ACC112 (cell line): ENCODE data around the gene FBXL17.

Experiments used
- H2AFZ ChIP-seq: fragments of 200-600 bp; sonication (generic); one replicate; pipeline ENCODE4 v1.6.0; 2017; ENCODE audit warnings: antibody characterized with exemption, low read length; ENCODE audit not compliant: unreplicated experiment
- H3K27ac ChIP-seq: fragments of 200-600 bp; sonication (generic); 2 replicates; pipeline ENCODE4 v1.5.1; 2014; ENCODE audit warnings: low read depth, mild to moderate bottlenecking, antibody characterized with exemption, low read length, moderate library complexity
- H3K27me3 ChIP-seq: fragments of 200-600 bp; sonication (generic); 2 replicates; pipeline ENCODE4 v1.6.1; 2014; ENCODE audit warnings: mild to moderate bottlenecking, antibody characterized with exemption, low read length, moderate library complexity, mixed read lengths; ENCODE audit not compliant: insufficient read depth
- H3K36me3 ChIP-seq: fragments of 200-600 bp; sonication (generic); 2 replicates; pipeline ENCODE4 v1.6.1; 2016; ENCODE audit warnings: mild to moderate bottlenecking, antibody characterized with exemption, low read length, moderate library complexity, mixed read lengths; ENCODE audit not compliant: insufficient read depth
- H3K4me1 ChIP-seq: fragments of 200-600 bp; sonication (generic); one replicate; pipeline ENCODE4 v1.6.1; 2016; ENCODE audit warnings: low read length, mixed read lengths; ENCODE audit not compliant: insufficient read depth, unreplicated experiment, control insufficient read depth
- H3K4me3 ChIP-seq: fragments of 200-600 bp; sonication (generic); 2 replicates; pipeline ENCODE4 v1.5.1; 2014; ENCODE audit warnings: mild to moderate bottlenecking, low read depth, low read length
- H3K79me2 ChIP-seq: fragments of 200-600 bp; sonication (generic); one replicate; pipeline ENCODE4 v1.6.0; 2016; ENCODE audit warnings: low read length; ENCODE audit not compliant: control insufficient read depth, unreplicated experiment, insufficient read depth

FBXL17 gene

GRCh38 chr5:107821288-107821687, 560.6 kb downstream of the FBXL17 start:
- H2AFZ ChIP-seq = no peak overlapping the region
- no peaks in the 10 kb centered on the region for H3K79me2 ChIP-seq
- no peak overlapping the region for H3K4me3 ChIP-seq
- no peaks in the 10 kb centered on the region for H3K4me1 ChIP-seq
- H3K27ac ChIP-seq = no peak overlapping the region
- no peaks in the 10 kb centered on the region for H3K27me3 ChIP-seq
- no peaks in the 10 kb centered on the region for H3K36me3 ChIP-seq

GRCh38 chr5:107820429-107820828, 561.5 kb downstream of the FBXL17 start:
- Histone ChIP-seq H3K4me1 (no peaks in the 10 kb centered on the region), H3K4me3 (no peak overlapping the region), H3K27me3 (no peaks in the 10 kb centered on the region), H3K79me2 (no peaks in the 10 kb centered on the region), H2AFZ (no peak overlapping the region), H3K27ac (no peak overlapping the region), H3K36me3 (no peaks in the 10 kb centered on the region)

DNA sequence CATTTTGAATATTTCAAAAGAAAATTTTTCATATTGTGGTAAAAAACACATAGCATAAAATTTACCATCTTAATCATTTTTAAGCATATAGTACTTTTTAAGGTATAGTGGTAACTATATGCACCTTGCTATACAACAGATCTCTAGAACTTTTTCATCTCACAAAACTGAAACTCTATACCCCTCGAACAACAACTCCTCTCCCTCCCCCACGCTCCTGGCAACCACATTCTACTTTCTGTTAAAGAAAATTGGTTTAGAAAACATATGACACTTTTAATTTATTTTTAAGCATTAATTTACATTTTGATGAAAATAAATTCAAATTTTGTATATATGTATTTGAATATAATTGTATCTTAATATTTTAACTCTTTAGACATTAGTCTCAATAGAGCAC, 563.9 kb downstream of the FBXL17 start:
- no peak overlapping the region for H3K4me3 ChIP-seq
- H3K79me2 ChIP-seq = no peaks in the 10 kb centered on the region
- H3K36me3 ChIP-seq = no peaks in the 10 kb centered on the region
- H3K27me3 ChIP-seq = no peaks in the 10 kb centered on the region
- no peak overlapping the region for H3K27ac ChIP-seq
- no peaks in the 10 kb centered on the region for H3K4me1 ChIP-seq
- H2AFZ ChIP-seq = no peak overlapping the region

DNA sequence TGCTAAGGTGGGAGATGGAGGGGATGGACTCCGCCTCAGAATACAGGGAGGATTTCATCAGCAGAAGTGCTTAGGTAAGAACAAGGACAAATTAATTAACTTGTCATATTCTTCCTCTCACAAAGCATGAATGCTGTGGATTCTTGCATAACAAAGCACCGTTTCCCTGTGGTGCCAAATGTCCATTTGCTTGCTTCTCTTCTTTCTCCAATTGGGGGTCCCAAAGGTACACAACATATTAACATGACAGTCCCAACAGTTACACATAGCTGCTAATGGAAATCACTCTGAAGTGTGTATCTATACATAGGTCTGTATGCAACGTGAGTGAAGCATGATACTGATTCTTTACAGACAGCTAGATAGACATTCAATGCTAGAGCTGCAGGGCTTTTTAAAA, 564.5 kb downstream of the FBXL17 start:
- Histone ChIP-seq H3K79me2 (no peaks in the 10 kb centered on the region), H3K4me3 (no peak overlapping the region), H3K27me3 (no peaks in the 10 kb centered on the region), H3K4me1 (no peaks in the 10 kb centered on the region), H3K27ac (no peak overlapping the region), H2AFZ (no peak overlapping the region), H3K36me3 (no peaks in the 10 kb centered on the region)

DNA sequence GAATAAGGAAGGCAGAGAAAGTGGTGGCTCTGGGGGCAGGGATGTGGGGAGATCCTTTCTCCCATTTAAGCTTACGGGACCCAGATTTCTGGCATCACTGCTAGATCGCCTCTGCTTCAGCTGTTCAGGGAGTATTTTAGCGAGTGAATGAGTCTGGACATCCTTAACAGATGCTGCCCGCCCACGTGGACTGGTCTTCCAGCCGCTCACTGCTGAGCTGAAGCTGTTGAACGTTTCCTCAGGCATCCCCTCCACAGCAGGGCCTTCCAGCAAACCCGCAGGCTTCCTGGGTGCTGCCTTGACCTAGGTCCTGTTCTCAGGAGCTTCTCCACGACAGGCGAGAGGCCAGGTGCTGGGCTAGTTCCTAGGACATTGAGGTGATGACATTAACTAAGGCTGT, 566.8 kb downstream of the FBXL17 start:
- no peak overlapping the region for H3K4me3 ChIP-seq
- no peaks in the 10 kb centered on the region for H3K79me2 ChIP-seq
- H3K4me1 ChIP-seq = no peaks in the 10 kb centered on the region
- H2AFZ ChIP-seq = no peak overlapping the region
- H3K27me3 ChIP-seq = no peaks in the 10 kb centered on the region
- no peak overlapping the region for H3K27ac ChIP-seq
- H3K36me3 ChIP-seq = no peaks in the 10 kb centered on the region

GRCh38 chr5:107814183-107814827, 567.6 kb downstream of the FBXL17 start:
- H3K27me3 ChIP-seq = no peaks in the 10 kb centered on the region
- H2AFZ ChIP-seq = no peak overlapping the region

GRCh38 chr5:107813559-107813958, 568.3 kb downstream of the FBXL17 start:
- Histone ChIP-seq H3K27me3 (no peaks in the 10 kb centered on the region), H3K79me2 (no peaks in the 10 kb centered on the region), H3K36me3 (no peaks in the 10 kb centered on the region), H3K27ac (no peak overlapping the region), H2AFZ (no peak overlapping the region), H3K4me3 (no peak overlapping the region), H3K4me1 (peaks cover 12% of the 10 kb centered on the region)

More at GRCh38 chr5:107814183-107814827, 567.6 kb downstream of the FBXL17 start:
- no peaks in the 10 kb centered on the region for H3K36me3 ChIP-seq
- peaks cover 6% of the 10 kb centered on the region for H3K4me1 ChIP-seq
- no peak overlapping the region for H3K4me3 ChIP-seq
- H3K79me2 ChIP-seq = no peaks in the 10 kb centered on the region
- no peak overlapping the region for H3K27ac ChIP-seq

DNA sequence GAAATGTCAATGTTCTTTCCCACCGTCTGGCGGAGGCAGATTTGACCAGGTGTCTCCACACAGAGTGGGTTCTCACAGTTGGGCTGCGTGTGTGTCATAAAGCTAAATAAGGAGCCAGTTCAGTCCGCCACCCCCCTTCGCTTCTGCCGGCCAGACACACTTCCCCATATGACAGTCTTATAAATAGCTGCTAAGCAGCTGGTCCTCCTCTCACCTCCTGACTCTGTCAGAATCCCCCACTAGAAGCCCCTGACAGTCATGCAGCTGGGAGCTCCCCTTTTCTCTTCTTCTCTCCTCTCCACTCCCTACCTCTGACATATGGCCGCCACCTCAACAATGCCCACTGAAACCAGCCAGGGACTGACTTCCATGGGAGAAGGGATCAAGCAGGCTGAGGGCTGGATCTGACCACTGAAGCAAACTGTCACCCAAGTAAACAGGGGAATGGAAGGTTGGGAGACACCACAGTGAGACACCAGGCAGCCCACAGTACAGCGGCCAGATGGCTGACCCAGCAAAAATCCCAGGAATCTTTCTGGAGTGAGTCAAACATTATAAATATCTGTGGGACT, 569.2 kb downstream of the FBXL17 start:
- Histone ChIP-seq H3K4me3 (no peak overlapping the region), H3K79me2 (no peaks in the 10 kb centered on the region), H3K27ac (no peak overlapping the region), H2AFZ (no peak overlapping the region), H3K27me3 (no peaks in the 10 kb centered on the region), H3K4me1 (peaks cover 12% of the 10 kb centered on the region), H3K36me3 (no peaks in the 10 kb centered on the region)

GRCh38 chr5:107809201-107810034, 572.5 kb downstream of the FBXL17 start:
- Histone ChIP-seq H3K4me3 (no peak overlapping the region), H3K79me2 (no peaks in the 10 kb centered on the region), H3K27ac (no peak overlapping the region), H3K4me1 (peaks cover 23% of the 10 kb centered on the region), H2AFZ (no peak overlapping the region), H3K27me3 (no peaks in the 10 kb centered on the region), H3K36me3 (no peaks in the 10 kb centered on the region)
